B cell (primary cell): Measurements from ENCODE around the gene ZNF681.

Experiments
- EZH2 ChIP-seq: IDR thresholded peaks from 2 replicates; pipeline ENCODE4 v1.6.1; 2012; ENCODE audit warnings: borderline replicate concordance, low read depth, mild to moderate bottlenecking, moderate library complexity, low read length; ENCODE audit not compliant: insufficient read depth, poor library complexity, severe bottlenecking
- TF ChIP-seq, protein P1 (sequence below): fragments of 200-600 bp; IDR thresholded peaks from one replicate; pipeline ENCODE4 v1.8.0; 2022; ENCODE audit warnings: antibody characterized with exemption, mild to moderate bottlenecking

DNA sequence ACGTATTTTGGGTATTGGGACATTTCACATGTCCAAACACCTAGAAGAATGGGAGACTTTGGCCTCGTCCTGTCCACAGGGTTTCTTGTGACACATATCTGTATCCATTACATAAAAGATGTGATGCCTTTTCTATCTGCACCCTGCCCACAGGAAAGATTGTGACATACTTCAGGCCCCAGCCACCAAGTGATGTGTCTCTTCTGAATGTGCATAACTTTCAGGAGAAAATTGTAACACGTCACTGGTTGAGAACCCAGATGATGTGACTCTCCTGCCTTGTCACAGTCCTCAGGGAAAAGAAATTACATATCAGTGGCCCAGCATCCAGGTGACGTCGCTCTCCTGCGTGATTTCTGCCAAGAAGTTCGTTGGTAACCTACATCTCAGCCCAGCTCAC is 21.0 kb upstream of the ZNF681 start:
- TF ChIP-seq, protein P1, sequence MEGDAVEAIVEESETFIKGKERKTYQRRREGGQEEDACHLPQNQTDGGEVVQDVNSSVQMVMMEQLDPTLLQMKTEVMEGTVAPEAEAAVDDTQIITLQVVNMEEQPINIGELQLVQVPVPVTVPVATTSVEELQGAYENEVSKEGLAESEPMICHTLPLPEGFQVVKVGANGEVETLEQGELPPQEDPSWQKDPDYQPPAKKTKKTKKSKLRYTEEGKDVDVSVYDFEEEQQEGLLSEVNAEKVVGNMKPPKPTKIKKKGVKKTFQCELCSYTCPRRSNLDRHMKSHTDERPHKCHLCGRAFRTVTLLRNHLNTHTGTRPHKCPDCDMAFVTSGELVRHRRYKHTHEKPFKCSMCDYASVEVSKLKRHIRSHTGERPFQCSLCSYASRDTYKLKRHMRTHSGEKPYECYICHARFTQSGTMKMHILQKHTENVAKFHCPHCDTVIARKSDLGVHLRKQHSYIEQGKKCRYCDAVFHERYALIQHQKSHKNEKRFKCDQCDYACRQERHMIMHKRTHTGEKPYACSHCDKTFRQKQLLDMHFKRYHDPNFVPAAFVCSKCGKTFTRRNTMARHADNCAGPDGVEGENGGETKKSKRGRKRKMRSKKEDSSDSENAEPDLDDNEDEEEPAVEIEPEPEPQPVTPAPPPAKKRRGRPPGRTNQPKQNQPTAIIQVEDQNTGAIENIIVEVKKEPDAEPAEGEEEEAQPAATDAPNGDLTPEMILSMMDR, result no peak
- no peak for TF ChIP-seq EZH2
